Right lobe of liver (tissue), 4 donors: ENCODE measurements around the gene MFSD11.
"Not testable (repeated sequence)": the region's sequence is repeated elsewhere in the genome, so short reads cannot be mapped to it uniquely, and the experiment has no call there.

ENCODE experiments used
- POLR2A ChIP-seq: fragments of 450-650 bp; IDR thresholded peaks from one replicate; pipeline ENCODE4 v1.6.1; 2017; ENCODE audit warnings: antibody characterized with exemption, mild to moderate bottlenecking
- TF ChIP-seq, protein P1 (sequence below), 4 donors: fragments of 200-600 bp in 3 of 4; fragments of 450-650 bp in 1 of 4; IDR thresholded peaks; one replicate each; pipeline versions ENCODE4 v1.5.1 to v1.8.0; 2016 to 2022; ENCODE audit warnings: antibody characterized with exemption in 4 of 4, mild to moderate bottlenecking in 2 of 4
- donor health status: DM: no; HTN: no; CAD: no.
- donor health status: DM: no; HTN: no; CAD: no.
- donor health status: DM: no; HTN: yes; CAD: no.

DNA sequence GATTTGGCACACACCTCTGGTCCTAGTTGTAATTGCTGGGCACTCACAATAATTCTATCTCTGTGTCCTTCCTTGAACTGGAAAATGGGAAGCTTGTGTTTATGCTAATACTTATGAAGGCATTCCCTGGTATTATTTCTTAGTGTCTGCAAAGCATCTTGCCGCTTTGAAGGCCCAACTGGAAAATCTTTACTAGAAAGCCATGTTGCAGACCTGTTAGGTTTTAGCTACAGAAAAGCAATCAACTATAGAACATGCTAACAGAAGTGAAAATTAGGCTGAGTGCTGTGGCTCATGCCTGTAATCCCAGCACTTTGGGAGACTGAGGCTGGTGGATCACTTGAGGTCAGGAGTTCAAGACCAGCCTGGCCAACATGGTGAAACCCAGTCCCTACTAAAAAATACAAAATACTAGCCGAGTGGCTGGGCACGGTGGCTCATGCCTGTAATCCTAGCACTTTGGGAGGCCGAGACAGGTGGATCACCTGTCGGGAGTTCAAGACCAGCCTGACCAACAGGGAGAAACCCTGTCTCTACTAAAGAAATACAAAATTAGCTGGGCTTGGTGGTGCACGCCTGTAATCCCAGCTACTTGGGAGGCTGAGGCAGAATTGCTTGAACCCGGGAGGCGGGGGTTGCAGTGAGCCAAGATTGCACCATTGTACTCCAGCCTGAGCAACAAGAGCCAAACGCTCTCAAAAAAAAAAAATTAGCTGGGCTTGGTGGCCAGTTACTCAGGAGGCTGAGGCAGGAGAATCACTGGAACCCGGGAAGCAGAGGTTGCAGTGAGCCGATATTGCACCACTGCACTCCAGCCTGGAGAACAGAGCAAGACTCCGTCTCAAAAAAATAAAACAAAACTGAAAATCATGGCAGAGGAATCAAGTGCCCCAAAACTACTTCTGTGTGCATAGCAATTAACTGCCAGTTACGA lies 5.9 kb upstream of the MFSD11 start:
- not testable (repeated sequence) for TF ChIP-seq POLR2A
- TF ChIP-seq, protein P1, sequence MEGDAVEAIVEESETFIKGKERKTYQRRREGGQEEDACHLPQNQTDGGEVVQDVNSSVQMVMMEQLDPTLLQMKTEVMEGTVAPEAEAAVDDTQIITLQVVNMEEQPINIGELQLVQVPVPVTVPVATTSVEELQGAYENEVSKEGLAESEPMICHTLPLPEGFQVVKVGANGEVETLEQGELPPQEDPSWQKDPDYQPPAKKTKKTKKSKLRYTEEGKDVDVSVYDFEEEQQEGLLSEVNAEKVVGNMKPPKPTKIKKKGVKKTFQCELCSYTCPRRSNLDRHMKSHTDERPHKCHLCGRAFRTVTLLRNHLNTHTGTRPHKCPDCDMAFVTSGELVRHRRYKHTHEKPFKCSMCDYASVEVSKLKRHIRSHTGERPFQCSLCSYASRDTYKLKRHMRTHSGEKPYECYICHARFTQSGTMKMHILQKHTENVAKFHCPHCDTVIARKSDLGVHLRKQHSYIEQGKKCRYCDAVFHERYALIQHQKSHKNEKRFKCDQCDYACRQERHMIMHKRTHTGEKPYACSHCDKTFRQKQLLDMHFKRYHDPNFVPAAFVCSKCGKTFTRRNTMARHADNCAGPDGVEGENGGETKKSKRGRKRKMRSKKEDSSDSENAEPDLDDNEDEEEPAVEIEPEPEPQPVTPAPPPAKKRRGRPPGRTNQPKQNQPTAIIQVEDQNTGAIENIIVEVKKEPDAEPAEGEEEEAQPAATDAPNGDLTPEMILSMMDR (IDR thresholded peaks at IDR 0.05): not testable (repeated sequence)
